OCI-LY3 (cell line): ENCODE measurements around the gene NADK.

Source experiments
- H2AFZ ChIP-seq: fragments of 200-600, 300-600 bp; shearing (Covaris generic); 2 replicates; pipeline ENCODE4 v1.6.0; 2014; ENCODE audit warnings: antibody characterized with exemption, low read depth, low read length
- H3K27ac ChIP-seq: fragments of 200-600, 300-600 bp; sonication (generic); 2 replicates; pipeline ENCODE4 v1.5.1; 2014; ENCODE audit warnings: mild to moderate bottlenecking, low read length, moderate library complexity, mixed read lengths
- H3K27me3 ChIP-seq: fragments of 200-600, 300-600 bp; sonication (generic); 2 replicates; pipeline ENCODE4 v1.6.1; 2014; ENCODE audit warnings: low read depth, low read length, mixed read lengths
- H3K36me3 ChIP-seq: fragments of 200-600, 300-600 bp; sonication (generic); replicated peaks from 2 replicates; pipeline ENCODE3; 2014; ENCODE audit warnings: low read depth, low read length, mixed read lengths
- H3K4me1 ChIP-seq: fragments of 300-600, 200-600 bp; sonication (generic); 2 replicates; pipeline ENCODE4 v1.6.1; 2014; ENCODE audit warnings: low read length, mixed read lengths
- H3K4me2 ChIP-seq: fragments of 200-600, 300-600 bp; sonication (generic); 2 replicates; pipeline ENCODE4 v1.6.1; 2014; ENCODE audit warnings: low read length, mixed read lengths
- H3K4me3 ChIP-seq: fragments of 300-600, 200-600 bp; sonication (generic); 2 replicates; pipeline ENCODE4 v1.5.1; 2014; ENCODE audit warnings: antibody characterized with exemption, mild to moderate bottlenecking, low read length, moderate library complexity
- H3K79me2 ChIP-seq: fragments of 300-600, 200-600 bp; shearing (Covaris generic); 2 replicates; pipeline ENCODE4 v1.6.1; 2014; ENCODE audit warnings: mild to moderate bottlenecking, low read length, mixed read lengths
- H3K9ac ChIP-seq: fragments of 300-600, 200-600 bp; shearing (Covaris generic); 2 replicates; pipeline ENCODE4 v1.6.0; 2014; ENCODE audit warnings: mild to moderate bottlenecking, low read length, moderate library complexity
- H3K9me3 ChIP-seq: fragments of 200-600, 300-600 bp; shearing (Covaris generic); 2 replicates; pipeline ENCODE4 v1.6.1; 2014; ENCODE audit warnings: low read length, mixed read lengths; ENCODE audit not compliant: insufficient read depth
- H4K20me1 ChIP-seq: fragments of 200-600, 300-600 bp; sonication (generic); 2 replicates; pipeline ENCODE4 v1.6.1; 2016; ENCODE audit warnings: low read length, mixed read lengths; ENCODE audit not compliant: insufficient read depth
- CTCF ChIP-seq: fragments of 200-600, 300-600 bp; sonication (generic); IDR thresholded peaks from 2 replicates; pipeline ENCODE4 v1.5.1; 2014; ENCODE audit warnings: antibody characterized with exemption, low read length, low read depth
- EZH2phosphoT487 ChIP-seq: fragments of 200-600 bp; shearing (Covaris generic); IDR thresholded peaks from 2 replicates; pipeline ENCODE4 v1.6.1; 2018; ENCODE audit warnings: antibody characterized with exemption, mixed run types, low read depth

Gene NADK

DNA sequence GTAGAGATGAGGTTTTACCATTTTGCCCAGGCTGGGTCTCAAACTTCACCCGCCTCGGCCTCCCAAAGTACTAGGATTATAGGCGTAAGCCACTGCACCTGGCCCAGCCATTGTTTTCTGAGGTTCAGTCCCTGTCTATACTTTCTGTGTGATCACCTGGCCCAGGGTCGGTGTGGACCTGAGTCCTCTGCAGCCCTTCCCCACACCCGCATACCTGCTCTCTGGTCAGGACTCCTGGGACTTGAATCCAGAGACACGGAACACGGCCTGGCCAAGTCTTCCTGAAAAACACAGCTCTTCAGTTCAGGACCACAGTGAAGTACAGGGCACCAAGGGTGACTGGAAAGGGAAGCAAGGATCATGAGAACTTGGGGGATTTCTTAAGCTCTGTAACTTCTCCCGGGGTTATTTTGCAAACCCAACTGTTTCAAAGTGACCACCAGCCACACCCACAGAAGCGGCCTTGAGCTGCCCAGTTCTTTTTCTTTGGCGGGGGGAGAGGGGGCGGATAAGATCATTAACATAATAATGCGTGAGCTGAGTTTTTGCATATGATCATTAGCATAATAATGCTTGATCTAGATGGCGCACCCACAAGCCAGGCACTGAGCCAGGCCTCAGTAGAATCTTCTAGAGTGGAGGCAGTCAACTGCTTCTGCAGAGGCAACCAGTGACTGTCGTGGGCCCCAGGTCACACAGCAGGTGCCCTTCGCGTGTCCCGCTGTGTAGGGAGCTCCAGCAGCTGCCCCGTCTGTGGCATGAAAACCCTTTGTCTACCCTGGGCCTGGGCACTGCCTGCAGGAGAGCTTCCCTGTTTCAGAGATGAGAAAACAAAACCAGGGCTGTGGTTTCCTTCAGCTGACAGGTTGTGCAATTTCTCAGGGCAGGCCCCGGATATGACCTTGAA is 1.7 kb upstream of the NADK start:
- TF ChIP-seq EZH2phosphoT487, result no peak
- TF ChIP-seq CTCF, result no peak

GRCh38 chr1:1779320-1779675 is 1.0 kb upstream of the NADK start:
- Histone ChIP-seq H3K4me2 (peak overlapping the region; percentile 83), H3K4me3 (peak overlapping the region; percentile 91), H3K9me3 (no peaks in the 10 kb centered on the region), H2AFZ (no peak overlapping the region), H3K36me3 (peaks cover 7% of the 10 kb centered on the region), H3K27ac (peak overlapping the region; percentile 91), H3K79me2 (peaks cover 39% of the 10 kb centered on the region), H3K9ac (peak overlapping the region; percentile 70), H4K20me1 (peaks cover 18% of the 10 kb centered on the region), H3K27me3 (no peaks in the 10 kb centered on the region), H3K4me1 (peaks cover 70% of the 10 kb centered on the region)
- TF ChIP-seq EZH2phosphoT487, result no peak
- TF ChIP-seq CTCF, result no peak

More for the DNA sequence above, 1.7 kb upstream of the NADK start:
- peak overlapping the region; percentile 83 for H3K4me2 ChIP-seq
- no peaks in the 10 kb centered on the region for H3K9me3 ChIP-seq
- peaks cover 33% of the 10 kb centered on the region for H3K79me2 ChIP-seq
- H4K20me1 ChIP-seq, result peaks cover 17% of the 10 kb centered on the region
- peak overlapping the region; percentile 70 for H3K9ac ChIP-seq
- H3K4me1 ChIP-seq, result peaks cover 68% of the 10 kb centered on the region
- no peak overlapping the region for H2AFZ ChIP-seq
- H3K4me3 ChIP-seq, result peak overlapping the region; percentile 91
- peaks cover 5% of the 10 kb centered on the region for H3K36me3 ChIP-seq
- no peaks in the 10 kb centered on the region for H3K27me3 ChIP-seq
- peak overlapping the region; percentile 91 for H3K27ac ChIP-seq

DNA sequence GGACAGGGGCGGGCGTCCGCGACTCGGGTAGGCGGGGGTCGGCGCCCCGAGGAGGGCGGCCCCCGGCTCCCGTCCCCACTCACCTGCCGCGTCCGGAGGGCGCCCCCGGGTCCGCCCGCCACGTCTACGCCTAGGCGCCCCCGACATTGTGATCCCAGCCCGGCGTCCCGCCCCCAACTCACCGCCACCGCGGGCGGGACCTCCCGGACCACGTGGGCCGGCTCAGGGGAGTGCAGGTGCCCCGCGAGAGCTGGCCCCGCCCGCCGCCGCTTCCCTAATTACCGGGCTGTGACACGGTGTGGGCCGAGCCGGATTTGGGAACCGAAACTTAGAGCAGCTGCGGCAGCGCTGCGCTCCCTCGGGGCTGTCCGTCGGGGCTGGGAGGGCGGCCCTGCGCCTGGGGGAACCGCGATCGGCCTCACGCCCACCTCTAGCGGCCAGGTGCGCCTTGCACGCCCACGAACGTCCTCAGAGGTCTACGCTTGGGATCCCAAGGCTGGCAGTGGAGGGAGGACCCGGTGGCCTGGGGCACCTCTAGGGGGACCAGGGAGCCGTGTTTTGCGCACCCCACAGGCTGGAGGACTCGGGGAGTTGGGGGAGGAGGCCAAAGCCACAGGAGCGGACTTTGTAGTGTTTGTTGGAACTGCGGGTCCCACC is 521 bp upstream of the NADK start:
- H3K79me2 ChIP-seq, result peaks cover 44% of the 10 kb centered on the region
- peaks cover 18% of the 10 kb centered on the region for H4K20me1 ChIP-seq
- no peaks in the 10 kb centered on the region for H3K9me3 ChIP-seq
- H3K27me3 ChIP-seq, result no peaks in the 10 kb centered on the region
- peaks cover 70% of the 10 kb centered on the region for H3K4me1 ChIP-seq
- H3K4me2 ChIP-seq, result peak overlapping the region; percentile 83
- H3K4me3 ChIP-seq, result peak overlapping the region; percentile 91
- peak overlapping the region; percentile 78 for H3K9ac ChIP-seq
- H3K36me3 ChIP-seq, result peaks cover 10% of the 10 kb centered on the region
- H2AFZ ChIP-seq, result no peak overlapping the region
- peak overlapping the region; percentile 91 for H3K27ac ChIP-seq
- TF ChIP-seq EZH2phosphoT487 (no peak), CTCF (peak; percentile 40)

GRCh38 chr1:1777583-1777899 is 729 bp downstream of the NADK start:
- Histone ChIP-seq H2AFZ (no peak overlapping the region), H3K4me1 (peaks cover 60% of the 10 kb centered on the region), H3K36me3 (peaks cover 11% of the 10 kb centered on the region), H3K9ac (peak overlapping the region; percentile 98), H3K27me3 (no peaks in the 10 kb centered on the region), H4K20me1 (peaks cover 18% of the 10 kb centered on the region), H3K27ac (peak overlapping the region; percentile 91), H3K9me3 (no peaks in the 10 kb centered on the region), H3K4me2 (peak overlapping the region; percentile 84), H3K79me2 (peaks cover 57% of the 10 kb centered on the region), H3K4me3 (peak overlapping the region; percentile 91)
- no peak for TF ChIP-seq EZH2phosphoT487
- TF ChIP-seq CTCF, result no peak
